Prostate gland (tissue), 2 donors: ENCODE data around the gene AZI2.

Source experiments
- POLR2A ChIP-seq: fragments of 450-650 bp; IDR thresholded peaks from one replicate; pipeline ENCODE4 v1.6.1; 2016; ENCODE audit warnings: antibody characterized with exemption, mild to moderate bottlenecking
- TF ChIP-seq, protein P1 (sequence below), 4 experiments: fragments of 200-600 bp in 2 of 4; fragments of 450-650 bp in 2 of 4; sonication (generic) in 2 of 4; IDR thresholded peaks; 1 replicate in 3 of 4; 2 replicates in 1 of 4; pipeline ENCODE4 v1.5.1; 2016 to 2019; ENCODE audit warnings: antibody characterized with exemption in 4 of 4, mild to moderate bottlenecking in 2 of 4, moderate library complexity in 2 of 4

DNA sequence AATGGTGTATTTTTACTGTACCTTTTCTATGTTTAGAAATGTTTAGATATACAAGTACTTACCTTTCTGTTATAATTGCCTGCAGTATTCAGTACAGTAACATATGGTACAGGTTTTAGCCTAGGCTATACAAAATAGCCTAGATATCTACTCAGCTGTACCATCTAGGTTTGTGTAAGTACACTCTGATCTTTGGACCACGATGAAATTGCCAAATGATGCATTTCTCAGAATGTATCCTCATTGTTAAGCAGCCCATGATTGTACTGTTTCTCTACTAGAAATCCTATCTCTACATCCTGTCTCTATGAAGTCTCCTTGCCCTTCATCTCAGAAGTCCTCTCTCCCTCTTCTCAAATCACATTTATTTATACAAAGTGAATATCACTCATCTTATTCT is 32.9 kb downstream of the AZI2 start:
- TF ChIP-seq, protein P1, sequence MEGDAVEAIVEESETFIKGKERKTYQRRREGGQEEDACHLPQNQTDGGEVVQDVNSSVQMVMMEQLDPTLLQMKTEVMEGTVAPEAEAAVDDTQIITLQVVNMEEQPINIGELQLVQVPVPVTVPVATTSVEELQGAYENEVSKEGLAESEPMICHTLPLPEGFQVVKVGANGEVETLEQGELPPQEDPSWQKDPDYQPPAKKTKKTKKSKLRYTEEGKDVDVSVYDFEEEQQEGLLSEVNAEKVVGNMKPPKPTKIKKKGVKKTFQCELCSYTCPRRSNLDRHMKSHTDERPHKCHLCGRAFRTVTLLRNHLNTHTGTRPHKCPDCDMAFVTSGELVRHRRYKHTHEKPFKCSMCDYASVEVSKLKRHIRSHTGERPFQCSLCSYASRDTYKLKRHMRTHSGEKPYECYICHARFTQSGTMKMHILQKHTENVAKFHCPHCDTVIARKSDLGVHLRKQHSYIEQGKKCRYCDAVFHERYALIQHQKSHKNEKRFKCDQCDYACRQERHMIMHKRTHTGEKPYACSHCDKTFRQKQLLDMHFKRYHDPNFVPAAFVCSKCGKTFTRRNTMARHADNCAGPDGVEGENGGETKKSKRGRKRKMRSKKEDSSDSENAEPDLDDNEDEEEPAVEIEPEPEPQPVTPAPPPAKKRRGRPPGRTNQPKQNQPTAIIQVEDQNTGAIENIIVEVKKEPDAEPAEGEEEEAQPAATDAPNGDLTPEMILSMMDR (IDR thresholded peaks at IDR 0.05), result no peak
- no peak for TF ChIP-seq POLR2A
